HG03139 (cell line): ENCODE measurements around the gene VCPKMT.
A peak's percentile ranks its signal among the peaks of the same experiment; 100 is the strongest.
"Not testable (repeated sequence)": the region's sequence is repeated elsewhere in the genome, so short reads cannot be mapped to it uniquely, and the experiment has no call there.

ENCODE experiments used
- ATAC-seq: cut with Tn5 transposase; IDR thresholded peaks from one replicate; pipeline ENCODE4 v1.9.1; 2021; ENCODE audit not compliant: unreplicated experiment

VCPKMT gene

DNA sequence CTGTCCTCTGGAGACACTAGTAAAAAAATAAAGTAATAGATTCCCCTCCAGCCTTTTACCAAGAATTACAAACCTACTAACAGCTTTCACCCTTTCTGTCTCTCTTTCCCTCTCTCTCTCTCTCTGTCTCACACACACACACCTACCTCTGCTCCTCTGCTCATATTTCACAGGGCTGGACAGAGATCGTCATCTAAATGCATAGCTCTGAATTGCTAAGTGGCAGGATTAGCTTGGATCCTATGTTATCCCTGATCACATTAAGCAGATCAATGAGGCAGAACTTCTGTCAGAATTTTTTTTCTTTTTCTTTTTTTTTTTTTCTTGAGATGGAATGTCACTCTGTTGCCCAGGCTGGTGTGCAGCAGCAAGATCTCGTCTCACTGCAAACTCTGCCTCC lies 22.9 kb downstream of the VCPKMT start:
- no peak for ATAC-seq

DNA sequence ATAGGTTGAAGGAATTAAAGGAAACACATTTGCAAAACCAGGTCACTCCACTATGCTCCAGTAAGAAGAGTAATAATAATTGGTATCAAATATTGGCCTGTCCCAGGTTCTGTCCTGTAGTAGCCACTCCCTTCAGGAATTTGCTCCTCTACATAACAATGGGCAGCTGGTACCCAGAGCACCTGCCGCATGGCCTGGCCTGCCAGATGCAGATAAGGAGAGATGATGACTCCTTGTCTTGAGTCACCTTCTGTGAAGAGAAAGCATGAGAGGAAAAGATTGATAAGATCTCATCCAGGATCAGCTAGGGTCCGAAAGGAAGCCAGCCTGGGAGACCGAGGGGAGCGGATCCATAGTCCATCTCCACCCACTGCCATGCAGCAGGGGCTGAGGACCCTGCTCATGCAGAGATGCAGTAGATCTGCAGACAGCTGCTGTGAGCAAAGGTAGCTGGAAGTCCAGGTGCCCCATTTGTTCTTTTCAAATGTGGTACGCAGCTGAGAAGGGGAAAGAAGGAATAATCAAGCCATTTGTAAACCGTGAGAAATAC lies 24.3 kb downstream of the VCPKMT start:
- no peak for ATAC-seq

DNA sequence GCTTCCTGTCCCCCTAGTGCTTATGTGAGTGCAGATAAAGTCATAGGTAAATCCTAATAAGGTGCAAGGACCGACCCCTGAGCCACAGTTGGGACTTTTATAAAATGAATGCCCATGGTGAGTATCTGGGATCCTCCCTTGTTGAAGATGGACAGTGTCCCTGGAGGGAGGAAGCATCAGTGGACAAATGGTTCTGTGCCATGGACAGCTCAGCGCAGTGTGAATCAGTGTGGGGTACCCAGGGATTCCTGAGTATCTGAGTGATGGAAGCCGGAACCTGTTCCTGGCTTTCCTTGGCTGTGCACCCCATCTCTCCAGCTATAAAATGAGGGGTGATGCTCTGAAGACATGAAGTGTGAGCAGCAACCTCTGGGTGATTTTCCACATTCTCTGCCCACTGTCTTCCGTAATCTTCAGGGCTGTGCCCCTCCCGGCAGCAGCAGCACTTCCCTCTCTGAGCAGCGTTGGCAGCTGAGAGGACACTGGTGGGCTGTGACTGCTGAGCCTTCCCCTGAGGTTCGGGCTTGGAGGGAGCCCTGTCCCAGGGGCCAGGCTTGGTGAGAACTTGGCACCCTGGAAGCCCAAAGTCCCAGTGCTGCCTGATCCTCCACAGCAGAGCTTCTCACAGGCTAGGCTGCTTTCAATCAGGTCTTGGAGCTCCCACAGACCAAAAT lies 25.0 kb downstream of the VCPKMT start:
- ATAC-seq, result no peak

DNA sequence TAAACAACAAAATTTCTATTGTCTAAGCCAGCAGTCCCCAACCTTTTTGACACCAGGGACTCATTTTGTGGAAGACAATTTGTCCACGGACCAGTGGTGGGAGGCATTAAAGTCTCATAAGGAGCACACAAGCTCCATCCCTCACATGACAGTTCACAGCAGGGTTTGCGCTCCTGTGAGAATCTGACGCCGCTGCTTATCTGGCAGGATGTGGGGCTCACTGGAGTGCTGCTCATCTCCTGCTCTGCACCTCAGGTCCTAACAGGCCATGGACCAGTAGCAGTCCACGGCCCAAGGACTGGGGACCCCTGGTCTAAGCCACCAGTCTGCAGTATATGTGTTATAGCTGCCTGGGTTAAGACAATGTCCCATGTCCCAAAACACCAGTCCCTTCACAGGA lies 27.2 kb downstream of the VCPKMT start:
- ATAC-seq, result no peak

DNA sequence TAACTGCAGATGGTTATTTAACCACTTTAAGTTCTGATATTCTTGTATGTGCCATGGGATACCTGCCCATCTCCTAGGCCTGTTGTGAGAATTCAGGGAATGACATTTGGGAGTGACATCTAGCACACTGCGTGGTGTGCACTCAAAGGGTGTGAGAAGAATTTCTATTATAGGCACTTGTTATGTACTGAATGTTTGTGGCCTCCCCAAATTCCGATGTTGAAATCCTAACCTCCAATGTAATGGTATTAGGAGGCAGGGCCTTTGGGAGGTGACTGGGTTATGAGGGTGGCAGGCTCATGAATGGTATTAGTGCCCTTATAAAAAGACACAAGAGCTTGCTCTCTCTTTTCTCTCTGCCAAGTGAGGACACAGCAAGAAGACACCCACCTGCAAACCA lies 27.6 kb downstream of the VCPKMT start:
- no peak for ATAC-seq

DNA sequence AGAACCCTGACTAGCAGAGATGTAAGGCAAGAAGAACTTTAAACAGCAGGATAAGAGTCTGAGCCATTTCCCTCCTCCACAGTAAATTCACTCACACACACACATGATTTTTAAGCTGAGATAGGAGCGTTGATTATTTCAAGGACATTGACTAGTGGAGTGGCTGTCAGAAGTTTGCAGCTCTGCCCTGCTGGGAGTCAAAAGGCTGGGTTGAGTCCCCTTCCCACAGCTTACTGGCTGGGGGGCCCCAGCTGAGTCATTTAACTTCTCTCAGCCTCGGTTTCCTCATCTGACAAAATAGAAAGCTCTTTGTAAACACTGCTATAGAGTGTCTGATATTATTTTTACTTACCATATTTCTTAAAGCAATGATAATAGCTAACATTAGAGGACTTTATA lies 28.3 kb downstream of the VCPKMT start:
- ATAC-seq, result no peak

DNA sequence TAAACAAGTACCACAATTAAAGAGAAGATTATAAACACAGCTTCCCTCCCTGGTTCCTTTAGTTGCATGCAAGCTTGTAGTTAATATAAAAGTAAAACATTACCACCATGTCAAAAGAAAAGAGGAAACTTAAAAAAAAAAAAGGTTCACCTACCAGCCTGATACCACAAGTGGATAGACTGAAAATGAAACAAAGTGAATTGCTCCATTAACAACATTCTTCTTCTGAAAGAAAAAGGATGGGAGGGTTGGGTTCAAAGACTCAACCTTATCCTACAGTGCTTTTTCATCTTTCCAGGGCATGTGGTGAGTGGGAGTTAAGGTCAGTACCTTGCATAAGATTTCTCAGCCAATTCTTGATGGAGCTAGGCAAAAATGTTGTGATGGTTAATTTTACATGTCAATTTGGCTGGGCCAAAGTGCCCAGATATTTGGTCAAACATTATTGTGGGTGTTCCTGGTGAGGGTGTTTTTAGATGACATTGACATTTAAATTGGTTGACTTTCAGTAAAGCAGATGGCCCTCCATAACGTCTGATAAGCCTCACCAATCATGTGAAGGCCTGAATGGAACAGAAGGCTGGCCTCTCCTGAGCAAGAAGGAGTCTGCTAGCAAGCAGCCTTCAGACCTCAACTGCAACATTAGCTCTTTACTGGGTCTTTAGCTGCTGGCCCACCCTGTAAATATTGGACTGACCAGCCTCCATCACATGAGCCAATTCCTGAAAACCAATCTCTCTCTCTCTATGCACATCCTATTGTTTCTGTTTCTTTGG lies 28.8 kb downstream of the VCPKMT start:
- ATAC-seq, result no peak

DNA sequence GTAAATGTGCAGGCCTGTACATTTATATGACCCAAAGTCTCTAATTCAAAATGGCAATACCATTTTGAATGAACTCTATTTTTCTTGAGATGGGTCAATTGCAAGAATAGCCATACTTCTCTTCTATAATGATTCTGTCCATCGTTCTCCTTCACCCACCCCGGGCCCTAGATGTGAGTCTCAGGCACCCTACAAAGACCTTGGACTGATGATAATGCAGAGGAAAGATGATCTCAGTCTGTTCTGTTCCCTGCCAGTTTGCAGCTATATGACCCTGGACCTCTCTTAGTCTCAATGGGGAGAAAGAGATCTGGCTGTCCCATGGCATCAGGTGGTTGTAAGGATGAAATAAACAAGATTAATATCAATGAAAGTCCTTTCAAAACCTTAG lies 30.1 kb downstream of the VCPKMT start:
- no peak for ATAC-seq

DNA sequence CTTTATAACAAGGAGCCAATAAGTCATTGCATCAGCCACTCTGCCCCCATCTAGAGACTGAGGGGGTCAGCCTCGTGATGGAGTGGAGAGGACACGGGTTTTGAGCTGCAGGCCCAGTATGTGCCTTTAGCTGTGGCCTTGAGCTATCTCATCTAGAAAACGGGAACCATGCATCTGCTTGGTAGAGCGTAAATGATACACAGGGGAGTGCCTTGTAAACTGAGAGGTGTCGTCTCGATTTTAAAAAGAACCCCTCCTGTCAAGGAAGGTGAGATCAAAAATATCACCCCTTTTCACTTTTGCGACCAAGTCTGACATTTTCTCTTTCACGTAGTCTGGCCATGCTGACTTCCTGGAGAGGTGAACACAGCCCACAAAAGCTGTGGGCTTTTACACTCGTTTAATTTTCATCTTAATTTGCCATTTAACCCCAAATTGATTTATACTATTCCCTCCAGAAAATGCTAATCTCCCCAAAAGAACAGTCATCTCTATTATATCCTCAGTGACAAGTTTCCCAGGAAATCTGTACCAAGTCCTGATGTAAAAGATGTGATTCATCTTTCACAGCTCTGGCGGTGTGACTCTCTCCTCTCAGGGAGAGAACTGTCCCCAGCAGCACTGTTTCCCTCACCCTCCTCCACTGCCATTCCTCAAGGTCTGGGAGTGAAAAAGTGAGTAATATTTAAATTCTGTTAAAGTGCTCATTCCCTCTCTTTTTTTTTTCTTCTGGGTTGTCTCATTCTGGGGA lies 30.6 kb downstream of the VCPKMT start:
- ATAC-seq, result peak; percentile 45

DNA sequence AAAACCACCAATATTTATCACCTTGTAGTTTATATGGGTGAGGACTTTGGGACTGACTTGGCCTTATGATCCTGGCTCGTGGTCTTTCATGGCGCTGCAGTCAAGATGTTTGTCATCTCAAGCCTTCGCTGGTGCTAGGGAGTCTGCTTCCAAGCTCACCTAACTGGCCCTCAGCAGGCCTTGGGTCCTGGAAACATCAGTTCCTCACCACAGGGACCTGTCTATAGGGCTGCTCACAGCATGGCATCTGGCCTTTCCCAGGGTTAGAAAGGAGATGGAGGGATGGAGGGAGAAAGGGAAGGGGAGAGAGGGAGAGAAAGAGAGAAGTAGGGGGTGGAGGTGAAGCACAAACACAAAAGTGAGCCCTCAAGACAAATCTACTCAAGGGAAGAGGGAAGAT lies 31.7 kb downstream of the VCPKMT start:
- ATAC-seq, result no peak

DNA sequence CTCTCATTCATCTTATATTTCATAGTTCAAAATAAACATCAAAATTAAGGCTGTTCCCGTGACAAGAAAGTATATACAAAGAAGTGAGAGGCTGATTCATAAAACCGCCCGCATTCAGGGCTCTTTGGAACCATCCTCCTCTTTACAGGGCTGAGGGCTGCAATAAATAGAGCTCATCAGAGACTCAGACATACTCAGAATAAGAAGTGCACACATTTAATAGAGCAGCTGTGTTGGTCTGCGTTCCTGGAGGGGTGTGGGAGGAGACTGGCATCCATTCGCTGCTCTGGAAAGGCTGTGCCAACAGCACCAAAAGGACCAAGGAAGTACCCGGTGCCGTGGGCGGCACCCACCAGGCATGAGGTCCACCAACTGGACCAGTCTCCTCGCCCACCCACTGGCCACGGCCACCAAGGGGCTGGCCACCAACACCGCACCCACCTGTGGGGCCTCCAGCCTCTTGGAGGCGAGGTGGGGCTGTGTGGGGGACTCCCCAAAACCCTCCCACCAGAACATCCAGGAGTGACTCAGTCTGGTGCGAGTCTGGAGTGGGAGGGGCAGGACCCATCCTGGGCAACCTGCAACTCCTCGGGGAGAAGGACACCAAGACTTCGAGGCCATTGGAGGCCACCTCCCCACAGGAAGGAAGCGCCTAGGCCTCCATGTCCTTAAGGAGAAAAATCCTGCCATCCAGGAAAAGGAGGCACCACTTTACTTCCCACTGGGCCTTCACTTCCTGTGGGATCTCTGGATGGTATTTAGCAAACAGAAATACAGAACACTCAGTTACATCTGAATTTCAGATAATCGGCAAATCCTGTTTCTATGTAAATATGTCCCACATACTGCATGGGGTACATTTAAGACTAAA lies 32.7 kb downstream of the VCPKMT start:
- ATAC-seq, result peak; percentile 21

DNA sequence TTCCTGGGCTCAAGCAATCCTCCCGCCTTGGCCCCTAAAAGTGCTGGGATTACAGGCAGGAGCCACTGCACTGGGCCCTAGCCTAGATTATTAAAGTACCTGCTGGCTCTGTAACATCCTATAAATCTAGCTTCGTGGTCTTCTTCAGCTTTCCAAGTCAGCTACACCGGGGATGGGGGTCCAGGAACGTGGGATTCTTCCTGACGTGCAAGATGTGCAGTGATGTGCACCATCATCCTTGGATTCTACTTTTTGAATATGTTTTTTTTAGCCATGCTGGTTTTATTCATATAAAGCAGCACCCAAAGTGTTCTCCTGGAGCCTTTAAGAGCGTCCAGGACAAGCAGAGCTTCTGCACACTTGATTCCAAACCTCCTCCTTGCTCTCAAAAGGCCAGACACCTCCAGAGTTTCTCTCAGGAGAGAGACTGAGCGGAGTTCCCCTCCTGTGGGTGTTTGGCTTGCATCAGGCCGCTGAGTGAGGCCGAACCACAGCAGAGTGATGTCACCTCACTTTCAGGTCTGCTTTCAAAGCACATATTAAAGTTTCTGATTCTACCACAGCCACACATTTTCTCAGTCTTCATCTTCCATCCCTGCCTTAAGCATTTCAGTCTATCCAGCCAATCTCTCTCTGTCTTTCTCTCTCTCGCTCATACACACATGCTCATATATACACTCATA lies 33.4 kb downstream of the VCPKMT start:
- ATAC-seq, result peak; percentile 57

DNA sequence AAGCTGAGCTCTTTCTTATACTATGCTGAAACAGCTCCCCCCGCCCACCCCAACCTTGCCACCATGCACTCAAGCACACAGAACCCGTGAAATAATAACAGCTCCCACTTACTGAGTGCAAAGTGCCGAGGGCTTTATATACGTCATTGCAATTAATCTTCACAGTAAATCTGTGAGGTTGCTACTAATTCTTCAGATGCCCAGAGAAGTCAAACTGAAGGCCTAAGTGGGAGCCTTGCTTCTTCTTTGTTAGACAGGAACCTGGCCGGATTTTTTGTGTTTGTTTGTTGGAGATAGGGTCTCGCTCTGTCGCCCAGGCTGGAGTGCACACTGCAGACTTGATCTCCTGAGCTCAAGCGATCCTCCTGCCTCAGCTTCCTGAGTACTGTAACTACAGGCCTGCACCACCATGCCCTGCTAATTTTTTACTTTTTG lies 34.0 kb downstream of the VCPKMT start:
- no peak for ATAC-seq

DNA sequence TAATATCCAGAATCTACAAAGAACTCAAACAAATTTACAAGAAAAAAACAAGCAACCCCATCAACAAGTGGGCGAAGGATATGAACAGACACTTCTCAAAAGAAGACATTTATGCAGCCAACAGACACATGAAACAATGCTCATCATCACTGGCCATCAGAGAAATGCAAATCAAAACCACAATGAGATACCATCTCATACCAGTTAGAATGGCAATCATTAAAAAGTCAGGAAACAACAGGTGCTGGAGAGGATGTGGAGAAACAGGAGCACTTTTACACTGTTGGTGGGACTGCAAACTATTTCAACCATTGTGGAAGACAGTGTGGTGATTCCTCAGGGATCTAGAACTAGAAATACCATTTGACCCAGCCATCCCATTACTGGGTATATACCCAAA lies 37.3 kb downstream of the VCPKMT start:
- ATAC-seq, result not testable (repeated sequence)

DNA sequence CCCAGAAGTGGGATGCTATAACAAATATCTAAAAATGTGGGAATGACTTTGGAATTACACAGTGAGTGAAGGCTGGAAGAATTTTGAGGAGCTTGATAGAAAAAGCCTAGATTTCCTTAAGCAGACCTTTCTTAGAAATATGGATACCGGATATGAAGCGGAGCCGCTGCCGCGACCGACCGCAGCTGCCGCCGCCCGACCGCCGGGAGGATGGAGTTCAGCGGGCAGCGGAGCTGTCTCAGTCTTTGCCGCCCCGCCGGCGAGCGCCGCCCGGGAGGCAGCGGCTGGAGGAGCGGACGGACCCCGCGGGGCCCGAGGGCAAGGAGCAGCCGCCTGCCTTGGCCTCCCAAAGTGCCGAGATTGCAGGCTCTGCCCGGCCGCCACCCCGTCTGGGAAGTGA lies 42.7 kb downstream of the VCPKMT start:
- ATAC-seq, result not testable (repeated sequence)

DNA sequence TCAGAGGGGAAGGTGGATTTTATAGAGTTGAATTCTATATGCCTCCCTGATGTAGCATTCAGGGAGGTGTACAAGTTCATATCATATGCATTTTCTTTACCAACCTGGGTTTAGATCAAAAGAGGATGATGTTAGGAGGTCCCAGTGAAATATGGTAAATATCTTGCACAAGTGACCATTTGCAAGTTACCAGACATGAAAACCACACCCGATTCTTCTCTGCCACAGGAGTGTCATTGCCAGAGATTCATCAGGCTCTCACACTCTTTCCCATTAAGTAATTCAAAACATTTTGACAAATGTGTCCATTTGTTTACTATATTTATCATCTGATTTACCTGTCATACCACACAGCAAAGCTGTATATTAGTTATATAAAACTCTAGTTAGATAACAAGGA lies 44.0 kb downstream of the VCPKMT start:
- no peak for ATAC-seq

DNA sequence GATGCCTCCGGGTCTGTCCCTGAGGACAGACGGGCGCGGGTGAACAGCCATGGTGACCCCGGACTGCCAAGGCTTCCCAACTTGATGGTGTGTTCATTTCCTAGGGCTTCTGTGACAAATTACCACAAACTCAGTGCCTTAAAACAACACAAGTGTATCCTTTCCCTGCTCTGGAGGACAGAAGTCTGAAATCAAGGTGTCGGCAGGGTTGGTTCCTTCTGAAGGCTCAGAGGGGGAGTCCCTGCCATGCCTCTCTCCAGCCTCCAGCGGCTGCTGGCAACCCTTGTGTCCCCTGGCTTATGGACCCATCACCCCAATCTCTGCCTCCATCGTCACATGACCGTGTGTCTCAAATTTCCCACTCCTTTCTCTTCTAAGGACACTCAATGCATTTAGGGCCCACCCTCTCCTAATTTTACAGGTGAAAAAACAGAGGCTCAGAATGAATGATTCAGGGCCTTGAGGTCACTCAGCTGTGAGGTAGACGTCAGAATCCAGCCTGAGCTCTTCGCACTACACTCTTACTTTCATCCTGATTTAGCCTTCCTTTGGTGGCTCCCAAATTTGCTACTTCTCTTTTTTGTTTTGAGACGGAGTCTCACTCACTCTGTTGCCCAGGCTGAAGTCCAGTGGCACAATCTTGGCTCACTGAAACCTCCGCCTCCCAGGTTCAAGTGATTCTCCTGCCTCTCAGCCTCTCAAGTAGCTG lies 45.4 kb downstream of the VCPKMT start:
- no peak for ATAC-seq

DNA sequence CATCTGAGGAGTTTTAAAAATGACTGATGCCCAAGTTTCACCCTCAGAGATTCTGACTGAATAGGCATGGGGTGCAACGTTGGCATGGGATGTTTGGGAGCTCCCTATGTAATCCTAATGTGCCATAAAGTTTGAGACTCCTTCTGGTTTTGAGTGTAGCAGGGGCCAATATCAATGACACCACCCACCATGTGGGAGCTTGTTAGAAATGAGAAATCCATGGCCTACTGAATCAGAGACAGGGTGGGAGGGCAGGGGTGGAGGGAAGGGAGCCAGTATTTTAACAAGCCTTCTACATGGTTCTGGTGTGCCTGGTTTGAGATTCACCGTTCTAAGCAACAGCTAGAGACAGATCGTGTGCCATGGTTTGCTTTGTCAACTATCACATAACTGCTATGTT lies 46.1 kb downstream of the VCPKMT start:
- no peak for ATAC-seq

DNA sequence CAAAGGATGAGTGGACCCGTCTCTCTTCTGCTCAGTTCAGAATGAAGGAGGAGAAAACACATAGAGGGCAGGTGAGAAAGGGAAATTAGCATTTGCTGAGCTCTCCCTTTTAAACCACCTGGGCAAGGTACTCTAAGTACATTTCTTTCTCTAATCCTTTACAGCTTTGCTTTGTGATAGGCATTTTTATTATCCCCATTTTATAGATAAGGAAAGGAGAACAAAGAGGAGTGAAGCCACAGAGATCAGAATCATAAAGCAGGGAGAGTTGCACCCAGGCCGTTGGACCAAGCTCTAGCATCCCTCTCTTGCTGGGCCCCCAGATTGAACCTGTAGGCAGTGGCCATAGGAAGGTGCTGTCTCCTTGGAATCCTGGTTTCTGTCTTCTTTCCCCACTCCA lies 47.0 kb downstream of the VCPKMT start:
- no peak for ATAC-seq

DNA sequence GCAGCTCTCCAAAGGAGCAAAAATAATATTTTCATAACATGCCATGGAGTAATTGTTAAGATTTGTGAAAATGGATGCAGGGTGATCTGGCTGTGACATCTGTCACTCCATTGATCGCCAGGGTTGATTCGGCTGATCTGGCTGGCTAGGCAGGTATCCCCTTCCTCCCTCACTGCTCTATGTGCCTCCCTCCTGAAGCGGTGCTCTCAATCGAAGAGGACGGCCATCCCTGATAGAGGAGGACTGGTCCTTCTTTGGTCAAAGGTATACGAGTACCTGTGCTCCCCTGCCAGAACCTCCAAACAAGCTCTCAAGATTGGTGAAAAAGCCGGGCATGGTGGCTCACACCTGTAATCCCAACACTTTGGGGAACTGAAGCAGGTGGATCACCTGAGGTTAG lies 47.9 kb downstream of the VCPKMT start:
- no peak for ATAC-seq
